ENCODE results near the gene IFT52. TPM values are rescaled to one million over a fixed set of nuclear protein-coding genes. Genes with fewer than 3 reads are reported as not detected.

Gene IFT52
- total RNA-seq, 2 experiments from 2014 or later = 14.2 to 15.7 TPM

DNA sequence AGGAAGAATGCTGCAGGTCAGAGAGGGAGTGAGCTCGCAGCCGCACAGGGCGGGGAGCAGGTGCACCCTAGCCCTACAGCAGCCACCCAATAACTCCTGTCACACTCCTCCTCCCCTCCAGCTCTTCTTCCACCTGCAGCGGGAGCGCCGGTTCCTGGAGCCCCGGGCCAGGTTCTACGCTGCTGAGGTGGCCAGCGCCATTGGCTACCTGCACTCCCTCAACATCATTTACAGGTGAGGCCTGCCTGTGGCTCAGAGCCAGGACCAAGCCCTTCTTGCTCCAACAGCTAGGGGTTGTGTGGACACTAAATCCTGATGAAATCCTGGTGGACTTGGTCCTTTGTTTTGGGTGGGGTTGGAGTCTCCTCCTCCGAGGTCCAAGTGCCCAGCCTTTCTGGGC lies 20.2 kb upstream of the IFT52 start:
- no peaks in the 10 kb centered on the region for H3K36me3 Mint-ChIP-seq (ENCODE audit: low read depth)
- intact Hi-C loops (cut with micrococcal nuclease) = no loop called here
- no peak overlapping the region for H3K4me3 Mint-ChIP-seq
- no peak overlapping the region for H3K27ac Mint-ChIP-seq
- no peaks in the 10 kb centered on the region for H3K9me3 Mint-ChIP-seq
- no peaks in the 10 kb centered on the region for H3K27me3 Mint-ChIP-seq
- POLR2A ChIA-PET = interaction anchor here (1.3 kb wide), 1 partner anchor 147 kb away, joined by 3 read pairs; no protein-coding TSS in a partner anchor
- no peak for DNase-seq
- CTCF ChIA-PET = interaction anchor here (1.7 to 2.3 kb wide), 3 partner anchors 13 to 33 kb away, joined by 4 to 7 read pairs (median 5); no protein-coding TSS in a partner anchor
- no peaks in the 10 kb centered on the region for H3K4me1 Mint-ChIP-seq (ENCODE audit: low read depth)
- TF ChIP-seq, protein P1, sequence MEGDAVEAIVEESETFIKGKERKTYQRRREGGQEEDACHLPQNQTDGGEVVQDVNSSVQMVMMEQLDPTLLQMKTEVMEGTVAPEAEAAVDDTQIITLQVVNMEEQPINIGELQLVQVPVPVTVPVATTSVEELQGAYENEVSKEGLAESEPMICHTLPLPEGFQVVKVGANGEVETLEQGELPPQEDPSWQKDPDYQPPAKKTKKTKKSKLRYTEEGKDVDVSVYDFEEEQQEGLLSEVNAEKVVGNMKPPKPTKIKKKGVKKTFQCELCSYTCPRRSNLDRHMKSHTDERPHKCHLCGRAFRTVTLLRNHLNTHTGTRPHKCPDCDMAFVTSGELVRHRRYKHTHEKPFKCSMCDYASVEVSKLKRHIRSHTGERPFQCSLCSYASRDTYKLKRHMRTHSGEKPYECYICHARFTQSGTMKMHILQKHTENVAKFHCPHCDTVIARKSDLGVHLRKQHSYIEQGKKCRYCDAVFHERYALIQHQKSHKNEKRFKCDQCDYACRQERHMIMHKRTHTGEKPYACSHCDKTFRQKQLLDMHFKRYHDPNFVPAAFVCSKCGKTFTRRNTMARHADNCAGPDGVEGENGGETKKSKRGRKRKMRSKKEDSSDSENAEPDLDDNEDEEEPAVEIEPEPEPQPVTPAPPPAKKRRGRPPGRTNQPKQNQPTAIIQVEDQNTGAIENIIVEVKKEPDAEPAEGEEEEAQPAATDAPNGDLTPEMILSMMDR (IDR thresholded peaks at IDR 0.05) = no peak
- ATAC-seq = no peak

DNA sequence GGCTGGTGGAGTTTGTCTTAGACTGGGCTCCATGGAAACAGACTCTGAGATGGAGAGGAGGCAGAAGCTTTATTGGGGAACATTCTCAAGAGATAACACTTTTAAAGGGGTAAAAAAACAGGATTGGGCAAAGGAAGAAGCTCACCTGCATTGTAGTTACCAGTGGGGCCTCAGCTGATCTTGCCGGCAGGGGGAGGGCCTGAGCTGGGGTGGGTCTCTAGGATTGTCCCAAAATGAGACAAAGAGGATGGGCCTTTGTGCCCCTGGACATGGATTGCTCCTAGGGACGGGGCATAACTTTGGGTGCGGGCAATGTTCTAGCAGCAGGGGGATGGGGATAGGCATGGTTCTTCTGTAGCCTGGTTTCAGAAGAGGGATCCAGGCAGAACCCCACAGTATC lies 19.4 kb upstream of the IFT52 start:
- Mint-ChIP-seq H3K27me3 (no peaks in the 10 kb centered on the region), H3K4me1 (ENCODE audit: low read depth) (no peaks in the 10 kb centered on the region), H3K27ac (no peak overlapping the region), H3K9me3 (no peaks in the 10 kb centered on the region), H3K36me3 (ENCODE audit: low read depth) (no peaks in the 10 kb centered on the region), H3K4me3 (no peak overlapping the region)
- TF ChIP-seq, protein P1 (IDR thresholded peaks at IDR 0.05) = no peak
- intact Hi-C loops (cut with micrococcal nuclease) = no loop called here
- ChIA-PET POLR2A (interaction anchor here (0.9 kb wide), 1 partner anchor 113 kb away, joined by 3 read pairs; no protein-coding TSS in a partner anchor), CTCF (interaction anchor here (1.7 to 2.3 kb wide), 2 partner anchors 12 to 34 kb away, joined by 4 to 5 read pairs; no protein-coding TSS in a partner anchor)
- ATAC-seq = no peak
- DNase-seq = no peak

DNA sequence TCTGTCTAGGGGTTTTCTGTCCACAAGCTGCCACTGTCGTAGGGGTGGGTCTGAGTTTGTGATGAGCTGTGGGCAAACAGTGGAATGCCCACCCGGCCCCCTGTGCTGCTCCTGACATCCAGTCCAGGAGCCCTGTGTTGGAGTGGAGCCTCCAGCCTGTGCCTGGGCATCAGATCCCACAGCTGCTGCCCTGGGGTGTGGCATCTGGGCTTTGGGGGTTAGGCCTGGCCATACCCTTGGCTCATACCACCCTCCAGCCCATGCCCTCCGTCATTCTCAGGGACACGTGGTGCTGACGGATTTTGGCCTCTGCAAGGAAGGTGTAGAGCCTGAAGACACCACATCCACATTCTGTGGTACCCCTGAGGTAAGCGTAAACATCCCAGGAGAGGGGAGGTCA lies 19.0 kb upstream of the IFT52 start:
- Mint-ChIP-seq H3K4me1 (ENCODE audit: low read depth) (no peaks in the 10 kb centered on the region), H3K27me3 (no peaks in the 10 kb centered on the region), H3K4me3 (no peak overlapping the region), H3K27ac (no peak overlapping the region), H3K9me3 (no peaks in the 10 kb centered on the region), H3K36me3 (ENCODE audit: low read depth) (no peaks in the 10 kb centered on the region)
- intact Hi-C loops (cut with micrococcal nuclease) = no loop called here
- no peak for ATAC-seq
- ChIA-PET POLR2A (interaction anchor here (0.9 kb wide), 1 partner anchor 114 kb away, joined by 3 read pairs; no protein-coding TSS in a partner anchor), CTCF (interaction anchor here (1.7 to 2.3 kb wide), 2 partner anchors 12 to 34 kb away, joined by 4 to 5 read pairs; no protein-coding TSS in a partner anchor)
- TF ChIP-seq, protein P1 (IDR thresholded peaks at IDR 0.05) = no peak
- DNase-seq = no peak

DNA sequence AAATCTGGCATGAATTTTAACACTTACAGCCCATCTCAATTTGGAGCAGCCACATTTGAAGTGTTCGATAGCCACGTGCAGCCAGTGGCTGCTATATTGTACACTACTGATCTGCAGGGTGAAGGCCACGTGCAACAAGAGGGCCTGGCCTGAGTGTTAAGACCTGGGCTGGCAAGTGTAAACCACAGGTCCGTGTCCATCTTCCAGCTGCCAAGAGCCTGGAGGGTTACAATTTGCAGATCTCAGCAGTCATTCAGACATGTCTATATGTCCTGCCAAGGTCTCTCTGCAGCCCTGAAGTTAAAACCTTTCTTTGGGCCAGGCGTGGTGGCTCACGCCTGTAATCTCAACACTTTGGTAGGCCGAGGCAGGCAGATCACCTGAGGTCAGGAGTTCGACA lies 17.8 kb upstream of the IFT52 start:
- Mint-ChIP-seq H3K9me3 (no peaks in the 10 kb centered on the region), H3K36me3 (ENCODE audit: low read depth) (no peaks in the 10 kb centered on the region), H3K4me1 (ENCODE audit: low read depth) (no peaks in the 10 kb centered on the region), H3K27me3 (no peaks in the 10 kb centered on the region), H3K4me3 (no peak overlapping the region), H3K27ac (no peak overlapping the region)
- ChIA-PET CTCF (interaction anchor here (2.3 kb wide), 1 partner anchor 35 kb away, joined by 5 read pairs; no protein-coding TSS in a partner anchor), POLR2A (interaction anchor here (1.0 kb wide), 1 partner anchor 123 kb away, joined by 3 read pairs; no protein-coding TSS in a partner anchor)
- DNase-seq (no peak), ATAC-seq (no peak)
- intact Hi-C loops (cut with micrococcal nuclease) = no loop called here
- TF ChIP-seq, protein P1 (IDR thresholded peaks at IDR 0.05) = no peak

DNA sequence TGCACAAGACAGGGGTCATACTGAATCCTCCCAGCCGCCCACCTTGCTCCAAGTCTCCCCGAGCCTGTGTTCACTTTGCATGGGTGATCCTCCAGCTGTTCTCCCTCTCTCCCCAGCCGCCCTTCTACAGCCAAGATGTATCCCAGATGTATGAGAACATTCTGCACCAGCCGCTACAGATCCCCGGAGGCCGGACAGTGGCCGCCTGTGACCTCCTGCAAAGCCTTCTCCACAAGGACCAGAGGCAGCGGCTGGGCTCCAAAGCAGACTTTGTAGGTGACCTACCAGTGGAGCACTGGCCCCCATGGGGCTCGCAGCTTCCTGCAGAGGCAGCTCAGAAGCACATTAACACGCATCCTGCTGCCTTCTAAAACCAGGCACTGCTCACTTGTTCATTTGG lies 14.6 kb upstream of the IFT52 start:
- H3K36me3 Mint-ChIP-seq (ENCODE audit: low read depth) = no peaks in the 10 kb centered on the region
- no peaks in the 10 kb centered on the region for H3K9me3 Mint-ChIP-seq
- POLR2A ChIA-PET = no interaction called here
- ATAC-seq = no peak
- no peak for DNase-seq
- H3K27ac Mint-ChIP-seq = no peak overlapping the region
- H3K4me3 Mint-ChIP-seq = no peak overlapping the region
- TF ChIP-seq, protein P1 (IDR thresholded peaks at IDR 0.05) = no peak
- CTCF ChIA-PET = interaction anchor here (1.2 kb wide), 1 partner anchor 25 kb away, joined by 3 read pairs; no protein-coding TSS in a partner anchor
- no peaks in the 10 kb centered on the region for H3K27me3 Mint-ChIP-seq
- intact Hi-C loops (cut with micrococcal nuclease) = no loop called here
- H3K4me1 Mint-ChIP-seq (ENCODE audit: low read depth) = no peaks in the 10 kb centered on the region
